GM04503 (cell line): ENCODE data around the gene CENPP.
"Not testable (repeated sequence)": the region's sequence is repeated elsewhere in the genome, so short reads cannot be mapped to it uniquely, and the experiment has no call there.

ENCODE experiments used
- DNase-seq: peaks from one replicate; pipeline ENCODE4 v3.0.0-alpha.2; 2012; ENCODE audit warnings: low read depth

The CENPP gene

DNA sequence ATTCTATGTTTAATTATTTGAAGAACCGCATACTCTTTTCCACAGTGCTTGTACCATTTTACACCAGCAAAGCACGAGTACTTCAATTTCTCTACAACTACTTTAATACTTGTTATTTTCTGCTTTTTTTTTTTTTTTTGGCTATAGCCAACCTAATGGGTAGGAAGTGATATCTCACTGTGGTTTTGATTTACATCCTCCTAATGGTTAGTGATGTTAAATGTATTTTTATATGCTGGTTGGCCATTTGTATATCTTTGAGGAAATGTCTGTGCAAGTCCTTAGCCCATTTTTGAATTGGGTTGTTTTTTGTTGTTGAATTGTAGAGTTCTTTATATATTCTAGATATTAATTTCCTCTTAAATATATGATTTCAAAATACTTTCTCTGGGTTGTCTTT lies 56.0 kb downstream of the CENPP start:
- no peak for DNase-seq

DNA sequence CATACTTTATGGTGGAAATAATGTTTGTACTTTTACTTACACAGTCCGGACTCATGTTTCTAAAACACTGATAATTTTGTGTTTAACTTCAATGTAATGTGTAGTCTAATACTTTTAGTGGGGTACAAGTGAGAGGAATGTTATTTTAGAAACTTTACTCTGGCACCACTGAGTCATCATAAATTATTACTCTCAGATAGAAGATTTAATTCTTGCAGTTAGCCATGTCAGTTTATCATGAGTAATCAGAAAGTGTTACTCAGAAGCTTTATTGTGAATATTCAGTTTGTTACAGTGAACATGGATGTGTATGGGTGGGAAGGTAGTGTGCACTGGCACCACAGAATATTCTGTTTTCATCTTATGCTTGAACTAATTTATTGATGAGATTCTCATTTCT lies 58.6 kb downstream of the CENPP start:
- no peak for DNase-seq

- DNase-seq: no peak
Observed at GRCh38 chr9:92385001-92385400, 59.2 kb downstream of the CENPP start.

GRCh38 chr9:92385477-92385876 lies 59.7 kb downstream of the CENPP start:
- DNase-seq: no peak

- no peak for DNase-seq
Observed at GRCh38 chr9:92385953-92386352, 60.2 kb downstream of the CENPP start.

DNA sequence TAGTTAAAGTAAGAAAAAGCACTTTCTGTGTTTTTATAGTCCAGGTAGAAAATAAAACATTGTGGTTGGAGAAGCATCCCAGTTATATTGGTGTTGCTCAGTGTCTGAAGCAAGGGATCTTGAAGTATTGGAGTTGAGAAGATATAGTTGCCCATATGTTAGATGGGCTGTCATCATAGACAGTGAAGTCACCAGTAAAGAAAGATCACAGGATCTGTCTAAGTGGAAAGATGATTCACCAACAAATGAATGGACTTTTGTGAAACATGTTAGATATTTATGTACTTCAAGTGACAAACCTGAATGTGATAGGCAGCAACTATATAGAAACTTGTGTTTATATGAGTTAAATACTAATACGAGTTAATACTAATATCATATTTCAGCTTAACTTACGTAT lies 66.9 kb downstream of the CENPP start:
- DNase-seq: no peak

DNA sequence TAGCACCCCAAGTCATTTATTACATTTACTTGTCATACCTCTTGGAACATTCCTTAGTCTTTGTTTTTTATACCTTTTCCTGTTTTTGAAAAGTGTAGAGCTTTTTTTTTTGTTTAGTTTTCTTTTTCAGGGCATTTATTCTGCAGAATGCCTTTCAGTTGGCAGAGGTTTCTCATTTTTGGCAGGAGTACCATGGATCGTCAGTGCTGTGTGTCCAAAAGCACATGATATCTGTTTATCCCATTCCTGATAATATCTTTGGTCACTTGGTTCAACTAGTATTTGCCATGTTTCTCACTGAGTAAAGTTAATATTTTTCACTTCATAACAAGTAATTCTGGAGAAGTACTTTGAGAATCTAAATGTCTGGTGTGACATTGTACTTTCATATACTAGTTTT lies 67.9 kb downstream of the CENPP start:
- DNase-seq: no peak

DNA sequence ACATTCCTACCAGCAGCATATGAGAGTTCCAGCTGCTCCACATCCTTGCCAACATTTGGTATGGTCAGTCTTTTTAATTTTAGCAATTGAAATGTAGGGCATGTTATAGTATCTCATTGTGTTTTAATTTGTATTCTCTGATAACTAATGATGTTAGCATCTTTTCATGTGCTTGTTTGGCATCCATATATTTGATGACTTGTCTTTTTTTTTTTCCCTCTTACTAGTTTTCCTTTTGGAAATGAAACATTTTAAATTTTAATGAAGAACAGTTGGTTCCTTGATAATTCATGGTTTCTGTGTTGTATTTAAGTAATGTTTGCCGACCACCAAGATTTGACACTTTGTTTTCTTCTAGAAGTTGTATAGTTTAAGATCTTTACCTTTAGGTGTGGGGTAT lies 69.9 kb downstream of the CENPP start:
- no peak for DNase-seq

- no peak for DNase-seq
Observed at GRCh38 chr9:92397853-92398252, 72.1 kb downstream of the CENPP start.

DNA sequence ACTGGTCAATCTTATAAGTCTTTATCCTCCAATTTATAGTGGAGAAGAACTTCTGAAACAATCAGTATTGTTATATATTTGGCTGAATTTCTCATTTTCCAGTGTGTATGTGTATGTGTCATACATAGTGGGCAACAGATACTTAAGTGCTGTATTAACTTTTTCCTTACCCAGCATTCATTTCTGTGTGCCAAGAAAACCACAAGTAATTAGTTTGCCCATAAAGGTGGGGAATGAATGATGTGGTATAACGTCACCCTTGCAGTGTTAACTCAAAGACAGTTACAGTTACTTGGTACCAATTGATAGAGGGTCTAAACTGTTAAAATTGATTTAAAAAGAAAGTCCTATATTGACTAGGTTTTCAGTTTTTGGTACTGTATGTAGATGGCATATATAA lies 76.6 kb downstream of the CENPP start:
- DNase-seq: no peak

GRCh38 chr9:92402826-92403745 lies 77.3 kb downstream of the CENPP start:
- no peak for DNase-seq

GRCh38 chr9:92404042-92404836 lies 78.5 kb downstream of the CENPP start, which contains the start of gene OGN:
OGN (minus strand) TSS chr9:92404578; CDS start chr9:92403407, 1,171 bp downstream.
- DNase-seq: no peak

DNA sequence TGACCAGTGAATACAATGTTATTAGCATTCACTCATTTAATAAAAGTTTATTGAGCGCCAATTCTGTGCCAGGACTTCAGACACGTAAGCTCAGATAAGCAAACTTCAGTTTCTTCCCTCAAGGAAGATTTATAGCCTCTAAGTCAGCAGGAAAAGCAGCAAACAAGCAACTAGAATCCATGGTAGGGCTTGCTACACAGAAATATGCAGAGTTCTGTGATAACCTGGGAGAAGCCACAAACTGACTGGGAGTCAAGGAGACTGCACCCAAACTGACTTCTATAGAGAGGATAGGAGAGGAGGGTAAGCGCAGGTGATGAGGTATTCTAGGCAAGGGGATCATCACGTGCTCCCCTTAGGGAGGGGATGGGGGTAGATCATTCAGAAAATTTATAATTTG lies 80.1 kb downstream of the CENPP start:
- DNase-seq: no peak

DNA sequence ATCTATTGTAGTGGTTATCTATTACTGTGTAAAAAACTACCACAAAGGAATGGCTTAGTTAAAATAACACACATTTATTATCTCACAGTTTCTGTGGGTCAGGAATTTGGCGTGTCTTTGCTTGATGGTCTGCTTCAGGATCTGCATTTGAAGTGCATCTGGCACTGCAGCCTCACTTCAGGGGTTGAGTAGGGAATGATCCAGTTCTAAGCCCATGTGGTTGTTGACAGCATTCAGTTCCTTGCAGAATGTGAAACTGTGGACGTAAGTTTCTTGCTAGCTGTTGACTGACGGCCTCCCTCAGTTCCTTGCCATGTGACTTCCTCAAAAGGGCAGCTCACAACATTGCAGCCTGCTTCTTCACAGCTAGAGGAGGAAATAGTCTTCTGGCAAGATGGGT lies 80.7 kb downstream of the CENPP start:
- no peak for DNase-seq

GRCh38 chr9:92407818-92408217 lies 82.1 kb downstream of the CENPP start:
- DNase-seq: no peak

- no peak for DNase-seq
Observed at GRCh38 chr9:92408747-92409478, 83.2 kb downstream of the CENPP start.

- DNase-seq: not testable (repeated sequence)
Observed at GRCh38 chr9:92411157-92411556, 85.4 kb downstream of the CENPP start.

GRCh38 chr9:92414566-92414965 lies 88.8 kb downstream of the CENPP start:
- no peak for DNase-seq

GRCh38 chr9:92422611-92423338 lies 97.0 kb downstream of the CENPP start:
- no peak for DNase-seq

- DNase-seq: no peak
Observed at GRCh38 chr9:92423612-92424011, 97.9 kb downstream of the CENPP start.

DNA sequence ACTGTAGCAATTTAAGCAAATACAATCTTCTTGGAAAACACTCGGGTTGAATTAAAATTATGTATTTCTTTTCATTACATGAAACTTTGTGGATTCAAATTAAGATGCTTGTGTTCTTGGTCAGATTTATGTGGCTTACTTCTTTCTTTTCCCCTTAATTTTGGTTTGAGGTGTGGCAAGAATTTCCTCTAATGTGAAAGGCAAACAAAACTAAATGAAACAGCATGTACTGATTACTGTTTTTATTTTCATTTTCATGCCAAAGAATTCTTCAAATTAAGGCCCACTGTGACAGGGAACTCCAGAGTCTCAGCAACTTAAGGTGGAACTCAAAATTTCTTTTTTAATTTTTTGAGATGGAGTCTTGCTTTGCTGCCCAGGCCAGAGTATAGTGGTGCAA lies 98.6 kb downstream of the CENPP start, which contains the start of gene OMD:
Gene OMD (minus strand): TSS at position 132 of the 400 bp plus-strand sequence. CDS start 6,913 bp downstream, outside the sequence.
- peak; percentile 60 for DNase-seq

DNA sequence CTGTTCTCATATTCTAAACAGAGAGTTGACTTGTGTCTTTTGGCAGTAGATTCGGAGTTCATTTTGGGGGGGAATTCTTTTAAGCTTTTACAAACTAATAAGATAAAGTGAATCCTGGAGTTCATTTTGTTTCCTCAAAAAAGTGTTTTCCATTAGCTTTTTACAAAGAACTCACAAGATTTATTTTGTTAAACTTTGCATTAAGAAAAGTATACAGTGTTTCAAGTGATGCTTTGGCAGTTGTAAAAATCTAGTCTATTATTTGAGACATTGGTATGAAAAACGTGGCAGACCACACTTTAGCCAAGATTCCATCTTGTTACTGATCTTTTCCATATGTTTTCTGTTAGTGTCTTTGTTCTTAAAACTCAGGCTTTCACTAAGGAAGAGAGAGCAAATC lies 99.7 kb downstream of the CENPP start:
- DNase-seq: peak; percentile 37
